Panc1 (cell line): ENCODE measurements around the gene AKIRIN1. TPM values are rescaled to one million over a fixed set of nuclear protein-coding genes. Genes with fewer than 3 reads are reported as not detected.
"Not testable (repeated sequence)": the region's sequence is repeated elsewhere in the genome, so short reads cannot be mapped to it uniquely, and the experiment has no call there.

Experiments
- ATAC-seq: fragments of 200-7000 bp; cut with Tn5 transposase; 2 replicates; pipeline ENCODE4 v1.9.1; 2020; ENCODE audit warnings: mild to moderate bottlenecking, moderate library complexity
- BruUV-seq: library from RNA; stranded (reverse); fragments of 400-500 nt; replicated peaks from 2 replicates; lab custom pipeline; 2021; lab: Mats Ljungman, UMichigan
- CTCF ChIA-PET: fragments of 300-600 bp; sonication (Branson Sonifier 250); formaldehyde crosslinking; loops from one replicate; lab custom pipeline; 2022; ENCODE audit warnings: antibody characterized with exemption; lab: Charles Lee
- POLR2A ChIA-PET: fragments of 300-600 bp; sonication (Branson Sonifier 250); formaldehyde crosslinking; loops from one replicate; lab custom pipeline; 2022; ENCODE audit warnings: antibody characterized with exemption; lab: Charles Lee
- DNase-seq: peaks from one replicate; pipeline ENCODE4 v3.0.0-alpha.2; 2010; ENCODE audit warnings: low read depth, low spot score
- H3K27ac ChIP-seq: 2 replicates; pipeline ENCODE4 v1.5.1; 2011; ENCODE audit warnings: mild to moderate bottlenecking, low read length, inconsistent platforms
- H3K27me3 ChIP-seq: fragments of 200-500 bp; sonication (Bioruptor generic); 2 replicates; pipeline ENCODE4 v1.6.0; 2014; ENCODE audit warnings: low read length, inconsistent platforms; ENCODE audit not compliant: control insufficient read depth, insufficient read depth
- H3K36me3 ChIP-seq: fragments of 200-500 bp; sonication (Bioruptor generic); 2 replicates; pipeline ENCODE4 v1.5.1; 2014; ENCODE audit warnings: inconsistent platforms, mild to moderate bottlenecking, low read length, moderate library complexity; ENCODE audit not compliant: control insufficient read depth, insufficient read depth
- H3K4me1 ChIP-seq: 2 replicates; pipeline ENCODE4 v1.5.1; 2011; ENCODE audit warnings: inconsistent platforms, mild to moderate bottlenecking, low read length, moderate library complexity; ENCODE audit not compliant: control insufficient read depth, insufficient read depth
- H3K4me3 ChIP-seq, 2 experiments: 2 replicates each; pipeline ENCODE4 v1.5.1; 2011 to 2012; ENCODE audit warnings: low read depth in 2 of 2, low read length in 2 of 2, mild to moderate bottlenecking in 2 of 2, inconsistent platforms in 1 of 2, moderate library complexity in 1 of 2
- H3K9me3 ChIP-seq: fragments of 200-500 bp; sonication (Bioruptor generic); 2 replicates; pipeline ENCODE4 v1.5.1; 2014; ENCODE audit warnings: low read depth, mild to moderate bottlenecking, inconsistent platforms, low read length, moderate library complexity; ENCODE audit not compliant: control insufficient read depth, insufficient read depth
- POLR2AphosphoS5 ChIP-seq: IDR thresholded peaks from 2 replicates; pipeline ENCODE4 v1.6.1; 2012; ENCODE audit warnings: mild to moderate bottlenecking, low read depth, low read length, moderate library complexity
- REST ChIP-seq, 2 experiments: IDR thresholded peaks; 2 replicates each; pipeline ENCODE4 v1.6.1; 2011 to 2012; ENCODE audit warnings: low read depth in 2 of 2, control low read depth in 1 of 2, low read length in 1 of 2, mild to moderate bottlenecking in 1 of 2, moderate library complexity in 1 of 2; ENCODE audit not compliant: insufficient read depth in 1 of 2
- SIN3A ChIP-seq: IDR thresholded peaks from 2 replicates; pipeline ENCODE4 v1.6.1; 2012; ENCODE audit warnings: low read depth, mild to moderate bottlenecking, low read length, moderate library complexity, borderline replicate concordance; ENCODE audit not compliant: insufficient read depth
- TCF7L2 ChIP-seq: IDR thresholded peaks from 2 replicates; pipeline ENCODE4 v1.6.1; 2011; ENCODE audit warnings: mild to moderate bottlenecking, low read depth, low read length, inconsistent platforms
- in situ Hi-C: cut with HindIII; loops from 2 replicates; pipeline ENCODE4 v1.10.0; 2016; ENCODE audit warnings: low sequenced_read_pairs, low pct_unique_long_range_greater_than_20kb
- intact Hi-C: fragments of 100-400 bp; cut with micrococcal nuclease; formaldehyde crosslinking; loops from one replicate; pipeline ENCODE4 v1.10.0; 2022; ENCODE audit not compliant: unreplicated experiment
- total RNA-seq: library from RNA; stranded (reverse); gene quantifications from one replicate; pipeline ENCODE4 v1.2.1, GENCODE V29; 2021; ENCODE audit not compliant: unreplicated experiment
- TF ChIP-seq, protein P1 (sequence below): fragments of 450-650 bp; IDR thresholded peaks from 2 replicates; pipeline ENCODE4 v1.5.1; 2017; ENCODE audit warnings: mild to moderate bottlenecking

AKIRIN1 gene
- total RNA-seq, 1 experiment from 2014 or later, result 116 TPM

- ATAC-seq (peak; percentile 91), DNase-seq (no peak)
- no TSS peak for BruUV-seq
- in situ Hi-C loops, result no loop called here
- CTCF ChIA-PET, result no interaction called here
- no peaks in the 10 kb centered on the region for H3K27me3 ChIP-seq
- H3K9me3 ChIP-seq, result no peaks in the 10 kb centered on the region
- H3K27ac ChIP-seq, result no peak overlapping the region
- no peaks in the 10 kb centered on the region for H3K36me3 ChIP-seq
- TF ChIP-seq REST (IDR thresholded peaks at IDR 0.05; ENCODE audit: insufficient read depth in 1 of 2, low read depth in 2 of 2, low read length in 1 of 2) (no peak), TCF7L2 (no peak), SIN3A (no peak), POLR2AphosphoS5 (no peak)
- TF ChIP-seq, protein P1, sequence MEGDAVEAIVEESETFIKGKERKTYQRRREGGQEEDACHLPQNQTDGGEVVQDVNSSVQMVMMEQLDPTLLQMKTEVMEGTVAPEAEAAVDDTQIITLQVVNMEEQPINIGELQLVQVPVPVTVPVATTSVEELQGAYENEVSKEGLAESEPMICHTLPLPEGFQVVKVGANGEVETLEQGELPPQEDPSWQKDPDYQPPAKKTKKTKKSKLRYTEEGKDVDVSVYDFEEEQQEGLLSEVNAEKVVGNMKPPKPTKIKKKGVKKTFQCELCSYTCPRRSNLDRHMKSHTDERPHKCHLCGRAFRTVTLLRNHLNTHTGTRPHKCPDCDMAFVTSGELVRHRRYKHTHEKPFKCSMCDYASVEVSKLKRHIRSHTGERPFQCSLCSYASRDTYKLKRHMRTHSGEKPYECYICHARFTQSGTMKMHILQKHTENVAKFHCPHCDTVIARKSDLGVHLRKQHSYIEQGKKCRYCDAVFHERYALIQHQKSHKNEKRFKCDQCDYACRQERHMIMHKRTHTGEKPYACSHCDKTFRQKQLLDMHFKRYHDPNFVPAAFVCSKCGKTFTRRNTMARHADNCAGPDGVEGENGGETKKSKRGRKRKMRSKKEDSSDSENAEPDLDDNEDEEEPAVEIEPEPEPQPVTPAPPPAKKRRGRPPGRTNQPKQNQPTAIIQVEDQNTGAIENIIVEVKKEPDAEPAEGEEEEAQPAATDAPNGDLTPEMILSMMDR, result no peak; the same call in 1 of the 2 replicates
- intact Hi-C loops, result loop anchor here (10.0 kb wide), 1 partner anchor 89 kb away; the partner anchor contains the start of gene MYCBP
- no peak overlapping the region for H3K4me3 ChIP-seq
- H3K4me1 ChIP-seq, result no peaks in the 10 kb centered on the region
- POLR2A ChIA-PET, result interaction anchor here (0.7 kb wide), 1 partner anchor 29 kb away, joined by 4 read pairs; no protein-coding TSS in a partner anchor
Measured at GRCh38 chr1:38964140-38964548, 26.9 kb upstream of the AKIRIN1 start.

- DNase-seq, H3K27ac ChIP-seq, in situ Hi-C loops, intact Hi-C loops, CTCF ChIA-PET, BruUV-seq, H3K4me3 ChIP-seq, POLR2A ChIA-PET, H3K4me1 ChIP-seq, H3K27me3 ChIP-seq, H3K9me3 ChIP-seq, H3K36me3 ChIP-seq: not testable (repeated sequence)
- peak; percentile 59 for ATAC-seq
Measured at GRCh38 chr1:38973145-38973544, 17.9 kb upstream of the AKIRIN1 start.

DNA sequence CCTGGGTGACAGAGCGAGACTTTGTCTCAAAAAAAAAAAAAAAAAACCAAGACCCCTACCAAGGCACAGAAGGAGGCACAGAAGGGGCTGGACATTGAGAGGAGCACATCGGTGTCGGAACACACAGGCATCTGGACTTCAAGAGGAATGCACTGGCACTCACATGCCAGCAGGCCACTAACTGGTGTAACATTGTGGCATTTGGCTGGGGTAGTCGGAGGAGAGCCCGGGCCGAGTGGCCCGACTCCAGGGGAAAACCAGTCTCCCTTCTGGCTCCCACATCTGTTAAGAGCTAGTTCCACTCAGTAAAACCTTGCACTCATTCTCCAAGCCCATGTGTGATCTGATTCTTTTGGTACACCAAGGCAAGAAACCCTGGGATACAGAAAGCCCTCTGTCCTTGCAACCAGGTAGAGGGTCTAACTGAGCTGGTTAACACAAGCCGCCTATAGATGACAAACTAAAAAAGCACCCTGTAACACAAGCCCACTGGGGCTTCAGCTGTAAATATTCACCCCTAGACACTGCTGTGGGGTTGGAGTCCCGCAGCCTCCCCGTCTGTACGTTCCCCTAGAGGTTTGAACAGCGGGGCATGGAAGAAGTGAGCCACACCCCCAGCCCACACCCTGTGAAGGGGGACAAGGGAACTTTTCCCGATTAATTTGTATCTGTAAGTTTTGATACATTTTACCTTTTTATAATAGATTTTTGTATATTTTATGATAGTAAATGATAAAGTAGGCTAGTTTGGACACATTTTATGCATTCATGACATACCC, 17.2 kb upstream of the AKIRIN1 start:
- POLR2A ChIA-PET, result no interaction called here
- DNase-seq (no peak), ATAC-seq (peak; percentile 81)
- no peak overlapping the region for H3K27ac ChIP-seq
- intact Hi-C loops (no loop called here), in situ Hi-C loops (no loop called here)
- TF ChIP-seq SIN3A (no peak), REST (IDR thresholded peaks at IDR 0.05; ENCODE audit: insufficient read depth in 1 of 2, low read depth in 2 of 2, low read length in 1 of 2) (no peak), POLR2AphosphoS5 (no peak), TCF7L2 (no peak)
- TF ChIP-seq, protein P1, result no peak
- H3K27me3 ChIP-seq, result no peaks in the 10 kb centered on the region
- no peak overlapping the region for H3K4me3 ChIP-seq
- CTCF ChIA-PET, result no interaction called here
- H3K36me3 ChIP-seq, result no peaks in the 10 kb centered on the region
- BruUV-seq, result no TSS peak
- H3K4me1 ChIP-seq, result no peaks in the 10 kb centered on the region; the same call in 1 of the 2 replicates
- no peaks in the 10 kb centered on the region for H3K9me3 ChIP-seq
